ENCODE results near the gene CYP27C1.
"Not testable (repeated sequence)": the region's sequence is repeated elsewhere in the genome, so short reads cannot be mapped to it uniquely, and the experiment has no call there.

The CYP27C1 gene

DNA sequence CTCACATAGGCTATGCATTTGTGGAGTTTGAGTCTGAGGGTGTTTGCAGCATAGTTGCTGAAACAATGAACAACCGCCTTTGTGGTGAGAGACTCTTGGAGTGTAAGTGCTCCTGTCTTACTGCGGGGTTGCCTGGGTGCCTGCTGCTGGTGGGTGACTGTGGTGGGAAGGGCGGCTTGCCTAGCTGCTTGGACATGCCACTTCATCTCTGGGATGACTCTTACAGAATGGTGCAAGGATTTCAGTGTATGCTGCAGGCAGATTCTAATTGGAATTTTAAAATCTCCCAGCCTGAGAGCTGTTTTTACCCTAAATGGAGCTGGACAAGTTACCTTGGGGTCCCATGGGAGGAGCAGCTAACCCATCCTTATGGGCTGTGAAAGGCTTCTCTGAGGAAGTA lies 50.1 kb downstream of the CYP27C1 start:
- Histone ChIP-seq H3K4me3 (ENCODE audit: extremely low read depth, insufficient read depth, low read length, poor library complexity, severe bottlenecking) (no peak overlapping the region), H3K36me3 (ENCODE audit: control insufficient read depth, insufficient read depth, low read length) (no peaks in the 10 kb centered on the region), H3K9me3 (ENCODE audit: control insufficient read depth, low read length) (no peaks in the 10 kb centered on the region), H3K4me1 (ENCODE audit: control insufficient read depth, insufficient read depth, low read length, poor library complexity, severe bottlenecking) (no peaks in the 10 kb centered on the region), H3K27ac (ENCODE audit: low read depth, low read length, severe bottlenecking) (no peak overlapping the region)
- WGBS, 2 experiments (ENCODE audit: insufficient coverage in 2 of 2), result 64 to 90% methylated on average over 2 to 3 of the region's 3 CpGs

DNA sequence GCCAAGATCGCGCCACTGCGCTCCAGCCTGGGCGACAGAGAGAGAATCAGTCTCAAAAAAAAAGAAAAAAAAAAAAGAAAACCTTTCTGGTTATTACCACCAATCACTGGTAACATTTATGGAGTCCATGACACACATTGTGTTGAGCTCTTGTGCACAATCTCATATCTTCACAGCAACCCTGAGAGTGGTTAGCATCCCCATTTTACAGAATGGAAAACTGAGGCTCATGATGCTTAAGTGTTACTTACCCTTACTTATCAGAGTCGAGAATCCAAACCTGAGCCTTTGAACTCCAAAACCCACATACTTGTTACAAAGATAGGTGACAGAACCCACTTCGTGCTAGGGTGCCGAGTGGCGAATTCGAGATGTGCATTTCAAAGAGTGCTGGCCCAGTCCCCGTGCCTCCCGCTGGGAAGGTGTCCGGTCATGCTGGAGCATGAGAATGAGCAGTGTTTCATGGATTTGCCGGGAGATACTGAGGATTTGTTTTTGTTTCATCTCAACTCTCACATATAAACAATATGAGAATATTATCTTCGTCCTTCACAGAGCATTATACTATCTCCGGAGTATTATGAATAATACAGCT lies 50.9 kb downstream of the CYP27C1 start:
- H3K27ac ChIP-seq (ENCODE audit: low read depth, low read length, severe bottlenecking), result no peak overlapping the region
- no peak overlapping the region for H3K4me3 ChIP-seq (ENCODE audit: extremely low read depth, insufficient read depth, low read length, poor library complexity, severe bottlenecking)
- no peaks in the 10 kb centered on the region for H3K4me1 ChIP-seq (ENCODE audit: control insufficient read depth, insufficient read depth, low read length, poor library complexity, severe bottlenecking)
- no peaks in the 10 kb centered on the region for H3K9me3 ChIP-seq (ENCODE audit: control insufficient read depth, low read length)
- no peaks in the 10 kb centered on the region for H3K36me3 ChIP-seq (ENCODE audit: control insufficient read depth, insufficient read depth, low read length)
- 80 to 84% methylated on average over 6 to 11 of the region's 15 CpGs for WGBS, 2 experiments (ENCODE audit: insufficient coverage in 2 of 2)

DNA sequence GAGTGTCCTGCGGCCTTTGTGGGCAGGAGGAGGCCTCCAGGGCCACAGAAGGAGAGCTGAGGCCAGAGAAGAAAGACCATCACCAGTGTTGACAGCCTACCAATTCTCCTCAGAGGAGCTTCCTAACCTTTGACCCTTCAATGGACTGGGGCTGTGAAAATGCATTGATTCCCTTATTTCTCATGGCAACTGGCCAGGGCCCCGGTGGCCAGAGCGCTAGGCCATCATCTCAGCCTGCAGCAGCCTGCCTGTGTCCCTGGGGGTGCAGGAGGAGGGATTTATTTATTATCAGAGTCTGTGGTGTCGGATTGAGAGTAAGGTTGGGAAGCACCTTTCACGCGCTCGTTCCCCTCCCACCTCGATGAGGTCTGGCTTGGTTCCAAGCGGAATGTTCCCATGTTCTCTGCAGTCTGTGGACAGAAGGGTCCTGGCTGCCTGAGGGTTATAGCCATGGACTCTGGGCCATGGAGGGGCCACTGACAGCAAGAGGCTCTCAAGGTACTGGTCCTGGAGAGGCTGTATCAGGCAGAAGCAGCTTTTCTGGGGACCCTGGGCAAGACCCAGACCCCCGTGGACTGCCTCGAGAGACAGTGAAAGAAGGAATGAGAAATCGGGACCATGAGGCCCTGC lies 53.8 kb downstream of the CYP27C1 start:
- no peak overlapping the region for H3K4me3 ChIP-seq (ENCODE audit: extremely low read depth, insufficient read depth, low read length, poor library complexity, severe bottlenecking)
- 90 to 92% methylated on average over 10 of the region's 12 CpGs for WGBS, 2 experiments (ENCODE audit: insufficient coverage in 2 of 2)
- no peaks in the 10 kb centered on the region for H3K36me3 ChIP-seq (ENCODE audit: control insufficient read depth, insufficient read depth, low read length)
- H3K9me3 ChIP-seq (ENCODE audit: control insufficient read depth, low read length), result no peaks in the 10 kb centered on the region
- H3K4me1 ChIP-seq (ENCODE audit: control insufficient read depth, insufficient read depth, low read length, poor library complexity, severe bottlenecking), result no peaks in the 10 kb centered on the region
- no peak overlapping the region for H3K27ac ChIP-seq (ENCODE audit: low read depth, low read length, severe bottlenecking)

DNA sequence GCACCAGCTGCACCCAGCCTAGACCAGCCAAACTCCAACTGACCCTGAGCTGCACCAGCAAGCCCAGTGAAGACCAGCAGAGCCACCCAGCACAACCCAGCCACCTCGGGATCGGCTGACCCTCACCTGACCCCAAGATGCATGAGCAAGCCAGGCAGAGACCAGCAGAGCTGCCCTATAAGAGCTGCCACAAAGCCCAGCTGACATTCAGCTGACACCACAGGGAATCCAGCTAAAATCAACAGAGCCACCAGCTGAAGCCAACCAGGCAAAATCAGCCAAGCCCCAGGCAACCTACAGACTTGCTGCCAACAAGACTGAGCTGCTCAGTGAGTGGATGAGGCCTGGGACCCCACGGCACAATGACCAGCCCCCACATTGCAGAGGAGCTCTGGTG lies 54.6 kb downstream of the CYP27C1 start:
- WGBS, 2 experiments (ENCODE audit: insufficient coverage in 2 of 2), result 49 to 67% methylated on average over 2 to 3 of the region's 3 CpGs
- Histone ChIP-seq H3K4me3 (ENCODE audit: extremely low read depth, insufficient read depth, low read length, poor library complexity, severe bottlenecking) (no peak overlapping the region), H3K9me3 (ENCODE audit: control insufficient read depth, low read length) (no peaks in the 10 kb centered on the region), H3K36me3 (ENCODE audit: control insufficient read depth, insufficient read depth, low read length) (no peaks in the 10 kb centered on the region), H3K27ac (ENCODE audit: low read depth, low read length, severe bottlenecking) (no peak overlapping the region), H3K4me1 (ENCODE audit: control insufficient read depth, insufficient read depth, low read length, poor library complexity, severe bottlenecking) (no peaks in the 10 kb centered on the region)

DNA sequence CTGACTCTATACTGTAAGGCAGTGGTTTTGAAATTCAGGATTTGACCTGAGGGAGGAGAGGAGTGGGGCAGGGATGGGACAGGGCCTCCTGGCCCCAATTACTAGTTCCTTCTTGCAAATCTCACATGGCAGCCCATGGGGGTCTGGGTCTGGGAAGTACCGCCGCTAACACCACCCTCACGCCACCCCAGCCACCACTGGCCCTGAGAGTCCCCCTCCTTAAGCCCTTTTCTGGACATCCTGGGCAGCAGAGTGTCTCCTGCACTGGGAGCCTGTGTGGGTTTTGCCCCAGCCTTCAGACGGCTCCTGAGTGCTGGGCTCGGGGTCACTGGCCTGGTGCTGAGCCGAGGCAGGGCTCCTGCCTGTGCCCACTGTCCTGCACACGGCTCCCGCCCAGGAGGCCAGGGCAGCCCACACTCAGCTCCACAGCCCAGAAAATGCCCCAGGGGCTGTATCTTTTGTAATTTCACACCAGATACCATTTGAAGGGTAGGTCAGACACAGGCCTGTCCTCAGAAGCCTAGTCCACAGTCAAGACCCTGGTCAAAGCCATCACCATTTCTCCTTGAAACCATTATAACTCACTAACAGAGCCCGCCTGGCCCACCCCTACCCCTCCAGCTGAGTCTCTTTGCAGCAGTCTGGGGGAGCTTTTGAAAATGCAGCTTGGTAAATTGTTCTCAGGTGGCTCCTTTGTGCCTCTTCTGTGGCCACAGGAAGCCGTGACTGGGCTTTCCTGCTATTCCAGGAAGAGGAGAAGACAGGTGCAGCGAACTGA lies 55.1 kb downstream of the CYP27C1 start:
- Histone ChIP-seq H3K36me3 (ENCODE audit: control insufficient read depth, insufficient read depth, low read length) (no peaks in the 10 kb centered on the region), H3K4me3 (ENCODE audit: extremely low read depth, insufficient read depth, low read length, poor library complexity, severe bottlenecking) (no peak overlapping the region), H3K4me1 (ENCODE audit: control insufficient read depth, insufficient read depth, low read length, poor library complexity, severe bottlenecking) (no peaks in the 10 kb centered on the region), H3K27ac (ENCODE audit: low read depth, low read length, severe bottlenecking) (no peak overlapping the region), H3K9me3 (ENCODE audit: control insufficient read depth, low read length) (no peaks in the 10 kb centered on the region)
- 95 to 98% methylated on average over 9 of the region's 11 CpGs for WGBS, 2 experiments (ENCODE audit: insufficient coverage in 2 of 2)

DNA sequence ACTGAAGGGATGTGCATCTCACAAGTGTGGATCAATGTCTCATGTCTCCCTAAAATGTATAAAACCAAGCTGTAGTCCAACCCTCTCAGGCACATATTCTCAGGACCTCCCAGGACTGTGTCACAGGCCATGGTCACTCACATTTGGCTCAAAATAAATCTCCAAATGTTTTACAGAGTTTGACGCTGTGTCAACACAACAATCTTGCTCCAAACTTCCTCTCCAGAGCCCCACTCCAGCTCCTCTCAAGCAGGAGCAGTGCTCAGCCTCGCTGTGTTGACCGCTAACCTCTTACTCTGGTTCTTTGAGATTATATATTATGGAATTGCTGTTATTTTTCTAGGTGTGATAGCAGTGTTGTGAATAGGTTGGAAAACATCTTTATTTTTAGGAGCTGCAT lies 56.2 kb downstream of the CYP27C1 start:
- Histone ChIP-seq H3K36me3 (ENCODE audit: control insufficient read depth, insufficient read depth, low read length) (no peaks in the 10 kb centered on the region), H3K27ac (ENCODE audit: low read depth, low read length, severe bottlenecking) (no peak overlapping the region), H3K4me3 (ENCODE audit: extremely low read depth, insufficient read depth, low read length, poor library complexity, severe bottlenecking) (no peak overlapping the region), H3K9me3 (ENCODE audit: control insufficient read depth, low read length) (no peaks in the 10 kb centered on the region), H3K4me1 (ENCODE audit: control insufficient read depth, insufficient read depth, low read length, poor library complexity, severe bottlenecking) (no peaks in the 10 kb centered on the region)
- WGBS, 2 experiments (ENCODE audit: insufficient coverage in 2 of 2), result 92 to 95% methylated on average over 1 to 3 of the region's 3 CpGs

DNA sequence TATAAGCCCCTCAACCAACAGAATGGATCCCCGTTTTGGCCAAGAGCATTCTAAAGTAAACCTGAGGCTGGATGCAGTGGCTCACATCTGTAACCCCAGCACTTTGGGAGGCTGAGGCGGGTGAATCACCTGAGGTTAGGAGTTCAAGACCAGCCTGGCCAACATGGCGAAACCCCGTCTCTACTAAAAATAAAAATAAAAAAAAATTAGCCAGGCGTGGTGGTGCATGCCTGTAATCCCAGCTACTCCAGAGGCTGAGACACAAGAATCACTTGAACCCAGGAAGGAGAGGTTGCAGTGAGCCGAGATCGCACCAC lies 57.1 kb downstream of the CYP27C1 start:
- not testable (repeated sequence) for H3K27ac ChIP-seq (ENCODE audit: low read depth, low read length, severe bottlenecking); H3K4me3 ChIP-seq (ENCODE audit: extremely low read depth, insufficient read depth, low read length, poor library complexity, severe bottlenecking); H3K9me3 ChIP-seq (ENCODE audit: control insufficient read depth, low read length); H3K36me3 ChIP-seq (ENCODE audit: control insufficient read depth, insufficient read depth, low read length); H3K4me1 ChIP-seq (ENCODE audit: control insufficient read depth, insufficient read depth, low read length, poor library complexity, severe bottlenecking)
- 84 to 87% methylated on average over 5 of the region's 7 CpGs for WGBS, 2 experiments (ENCODE audit: insufficient coverage in 2 of 2)

DNA sequence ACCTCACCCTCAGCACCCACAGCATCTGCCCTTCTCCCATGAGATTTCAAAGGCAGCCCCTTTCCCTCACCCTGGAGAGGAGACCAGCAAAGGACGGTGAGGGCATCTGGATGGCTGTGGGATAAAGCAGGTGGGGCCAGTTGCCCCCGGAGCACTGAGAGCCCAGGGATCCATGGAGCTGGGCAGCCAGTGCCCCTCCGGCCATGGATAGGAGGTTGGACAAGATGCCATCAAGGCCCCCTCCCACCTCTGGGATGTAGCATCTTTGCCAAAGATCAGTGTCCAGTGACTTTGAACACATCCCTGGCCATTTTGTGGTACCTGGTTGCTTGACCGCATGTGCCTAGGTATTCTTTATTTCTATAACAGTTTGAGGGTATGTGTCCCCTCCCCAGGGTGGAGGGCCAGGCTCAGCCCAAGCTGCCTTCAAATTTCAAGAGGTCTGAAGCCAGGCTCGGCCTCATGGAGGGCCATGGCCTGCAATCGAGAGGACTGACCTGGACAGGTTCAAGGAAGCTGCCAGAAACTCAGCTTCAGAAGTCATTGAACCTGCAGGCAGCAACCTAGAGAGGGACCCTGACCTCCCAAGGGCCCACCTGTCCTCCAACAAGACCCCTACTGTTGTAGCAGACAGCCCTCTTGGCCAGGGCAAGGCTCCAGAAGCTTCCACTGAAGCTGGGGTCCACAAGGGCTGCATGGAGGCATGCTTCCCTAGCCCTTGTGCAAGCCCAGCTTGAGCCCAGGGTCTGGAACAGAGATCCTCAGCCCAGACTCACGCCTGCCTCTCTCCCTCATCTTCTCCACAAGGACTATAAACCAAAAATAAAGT lies 57.6 kb downstream of the CYP27C1 start:
- Histone ChIP-seq H3K27ac (ENCODE audit: low read depth, low read length, severe bottlenecking) (no peak overlapping the region), H3K4me1 (ENCODE audit: control insufficient read depth, insufficient read depth, low read length, poor library complexity, severe bottlenecking) (peaks cover 6% of the 10 kb centered on the region), H3K9me3 (ENCODE audit: control insufficient read depth, low read length) (no peaks in the 10 kb centered on the region), H3K36me3 (ENCODE audit: control insufficient read depth, insufficient read depth, low read length) (no peaks in the 10 kb centered on the region), H3K4me3 (ENCODE audit: extremely low read depth, insufficient read depth, low read length, poor library complexity, severe bottlenecking) (no peak overlapping the region)
- 82 to 83% methylated on average over 3 to 4 of the region's 7 CpGs for WGBS, 2 experiments (ENCODE audit: insufficient coverage in 2 of 2)

DNA sequence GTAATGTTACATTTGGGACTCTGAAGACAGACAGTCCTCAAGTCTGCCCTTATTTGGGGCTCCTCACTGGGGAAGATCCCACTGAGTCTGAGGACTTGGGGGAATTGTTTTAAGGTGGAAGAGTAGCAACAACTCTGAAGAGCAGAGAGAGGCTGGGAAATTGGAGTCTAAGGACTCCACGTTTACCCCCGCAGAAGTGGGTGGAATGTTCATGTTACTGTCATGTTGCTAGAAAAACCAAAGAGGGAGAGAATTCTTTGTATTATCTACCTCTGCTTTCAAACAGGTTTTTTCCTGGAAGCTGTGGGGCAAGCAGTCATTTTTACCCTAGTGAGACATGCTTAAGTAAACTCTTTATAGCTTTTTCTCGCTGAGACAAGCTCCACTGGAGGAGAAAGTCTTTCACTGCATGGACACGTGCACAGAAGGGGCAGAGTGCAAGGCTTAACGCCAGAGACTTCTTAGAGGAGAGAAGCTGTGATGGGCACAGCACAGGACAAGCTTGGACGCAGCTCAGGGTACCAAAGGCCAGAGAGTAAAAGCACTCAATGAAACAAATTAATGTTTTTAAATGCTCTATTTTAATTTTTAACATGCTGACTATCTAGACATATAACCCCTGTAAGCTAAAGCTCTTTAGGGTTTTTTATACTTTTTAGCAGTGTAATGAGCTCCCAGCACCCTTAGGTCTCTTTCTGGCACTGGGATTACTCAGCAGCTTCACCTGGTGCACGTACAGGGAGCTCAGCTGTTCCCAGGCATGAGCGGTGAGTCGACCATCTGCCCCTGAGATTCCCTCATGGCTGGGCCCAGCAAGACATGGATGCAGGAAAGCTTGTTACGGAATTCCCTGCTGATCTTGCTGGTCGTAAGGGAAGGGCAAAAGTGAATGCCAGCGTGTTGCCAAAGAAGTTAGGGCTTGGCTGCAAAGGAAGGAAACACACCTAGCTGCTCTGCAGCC lies 58.6 kb downstream of the CYP27C1 start:
- Histone ChIP-seq H3K9me3 (ENCODE audit: control insufficient read depth, low read length) (peaks cover 1% of the 10 kb centered on the region), H3K4me1 (ENCODE audit: control insufficient read depth, insufficient read depth, low read length, poor library complexity, severe bottlenecking) (peaks cover 7% of the 10 kb centered on the region), H3K4me3 (ENCODE audit: extremely low read depth, insufficient read depth, low read length, poor library complexity, severe bottlenecking) (no peak overlapping the region), H3K27ac (ENCODE audit: low read depth, low read length, severe bottlenecking) (no peak overlapping the region), H3K36me3 (ENCODE audit: control insufficient read depth, insufficient read depth, low read length) (no peaks in the 10 kb centered on the region)
- 90 to 91% methylated on average over 10 to 11 of the region's 12 CpGs for WGBS, 2 experiments (ENCODE audit: insufficient coverage in 2 of 2)

DNA sequence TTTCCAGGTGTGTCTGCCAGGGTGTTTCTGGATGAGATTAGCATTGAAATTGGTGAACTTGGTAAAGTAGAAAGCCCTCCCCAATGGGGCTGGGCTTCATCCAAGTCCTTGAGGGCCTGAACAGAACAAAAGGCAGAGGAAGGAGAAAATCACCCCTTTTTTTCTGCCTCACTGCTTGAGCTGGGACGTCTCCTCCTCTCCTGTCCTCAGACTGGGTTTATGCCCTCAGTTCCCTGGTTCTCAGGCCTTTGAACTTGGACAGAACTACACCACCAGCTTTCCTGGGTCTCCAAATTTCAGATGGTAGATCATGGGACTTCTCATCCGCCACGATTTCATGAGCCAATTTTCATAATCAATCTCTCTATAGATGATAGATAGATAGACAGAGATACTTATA lies 59.4 kb downstream of the CYP27C1 start:
- Histone ChIP-seq H3K27ac (ENCODE audit: low read depth, low read length, severe bottlenecking) (no peak overlapping the region), H3K4me3 (ENCODE audit: extremely low read depth, insufficient read depth, low read length, poor library complexity, severe bottlenecking) (no peak overlapping the region), H3K9me3 (ENCODE audit: control insufficient read depth, low read length) (peaks cover 7% of the 10 kb centered on the region), H3K36me3 (ENCODE audit: control insufficient read depth, insufficient read depth, low read length) (no peaks in the 10 kb centered on the region), H3K4me1 (ENCODE audit: control insufficient read depth, insufficient read depth, low read length, poor library complexity, severe bottlenecking) (peaks cover 7% of the 10 kb centered on the region)
- 40 to 50% methylated on average over 1 of the region's 3 CpGs for WGBS, 2 experiments (ENCODE audit: insufficient coverage in 2 of 2)

All from mesodermal cell (in vitro differentiated cells).